Renal cortex interstitium (tissue), 11 donors: ENCODE results near the gene DPP9. TPM values are rescaled to one million over a fixed set of nuclear protein-coding genes. Genes with fewer than 3 reads are reported as not detected.
"Not testable (repeated sequence)": the region's sequence is repeated elsewhere in the genome, so short reads cannot be mapped to it uniquely, and the experiment has no call there.

Experiments
- DNase-seq, 11 donors: peaks; one replicate each; pipeline ENCODE4 v3.0.0-alpha.2; 2013; ENCODE audit warnings: low read depth in 9 of 11, low spot score in 4 of 11; ENCODE audit errors: extremely low read depth in 1 of 11
- polyA plus RNA-seq, 3 donors: library from polyadenylated mRNA; unstranded; fragments of 120-200 nt; gene quantifications; one replicate each; pipeline ENCODE4 v1.2.1, GENCODE V29; 2013; ENCODE audit not compliant: insufficient read length in 3 of 3

The DPP9 gene
- polyA plus RNA-seq, 3 donors = 21.8 to 27.1 (median 24.1) TPM

DNA sequence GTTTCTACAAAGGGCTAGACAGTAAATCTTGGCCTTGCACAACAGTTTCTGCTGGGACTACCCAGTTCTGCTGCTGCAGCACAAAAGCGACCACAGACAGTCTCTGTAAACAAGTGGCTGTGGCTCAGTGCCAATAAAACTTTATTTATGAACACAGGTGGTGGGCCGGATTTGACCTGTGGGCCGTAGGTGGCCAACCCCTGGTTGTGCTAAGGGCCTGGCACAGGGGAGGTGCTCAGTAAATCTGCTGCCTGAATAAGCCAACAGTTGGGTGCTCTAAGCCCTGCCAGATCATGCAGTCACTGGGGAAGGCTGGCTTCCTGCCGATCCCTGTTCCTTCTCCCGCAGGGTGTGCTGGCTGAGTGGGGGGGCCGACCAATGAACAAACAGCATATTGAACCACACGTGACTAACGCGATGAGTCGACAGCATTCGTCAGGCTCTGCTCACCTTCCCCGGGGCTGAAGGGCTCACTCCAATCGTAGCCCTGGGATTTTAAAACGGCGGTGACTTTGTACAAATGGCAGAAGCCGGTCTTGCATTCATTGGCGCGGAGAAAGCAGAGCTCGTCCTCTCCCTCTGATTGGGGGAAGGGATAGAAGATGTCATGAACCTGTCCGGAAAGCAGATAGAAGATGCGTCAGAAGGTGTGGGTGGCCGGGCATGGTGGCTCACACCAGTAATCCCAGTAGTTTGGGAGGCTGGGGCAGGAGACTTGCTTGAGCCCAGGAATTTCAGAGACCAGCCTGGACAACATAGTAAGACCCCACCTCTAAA lies 29.2 kb downstream of the DPP9 start:
- DNase-seq = no peak

DNA sequence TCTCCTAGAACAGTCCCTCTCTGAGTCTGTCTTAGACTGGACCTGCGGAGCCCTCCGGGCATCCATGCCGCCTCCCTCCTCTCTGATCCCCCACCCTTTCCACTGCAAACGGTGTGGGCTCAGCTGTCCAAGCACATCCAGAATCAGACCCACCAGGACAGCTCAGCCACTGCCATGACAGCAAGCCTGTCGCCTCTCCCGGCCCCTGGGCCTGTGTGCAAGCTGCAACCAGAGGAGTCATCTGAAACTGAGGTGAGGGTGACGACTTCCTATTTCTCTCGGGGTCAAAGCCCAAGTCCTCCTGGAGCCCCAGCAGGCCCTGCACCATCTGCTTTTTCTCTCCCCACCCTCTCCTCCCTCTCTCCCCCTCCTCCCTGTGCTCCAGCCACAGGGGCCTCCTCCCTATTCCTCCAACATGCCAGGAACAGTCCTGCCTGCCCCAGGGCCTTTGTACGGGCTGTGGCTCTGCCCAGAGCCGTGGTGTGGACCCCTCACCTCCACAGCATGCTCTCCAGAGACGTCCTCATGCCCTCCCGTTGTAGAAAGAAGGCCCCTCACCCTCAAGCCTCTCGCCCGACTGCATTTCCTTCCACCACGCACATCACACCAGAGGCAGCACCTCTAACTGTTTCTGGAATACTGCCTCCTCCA lies 30.0 kb downstream of the DPP9 start:
- no peak for DNase-seq

DNA sequence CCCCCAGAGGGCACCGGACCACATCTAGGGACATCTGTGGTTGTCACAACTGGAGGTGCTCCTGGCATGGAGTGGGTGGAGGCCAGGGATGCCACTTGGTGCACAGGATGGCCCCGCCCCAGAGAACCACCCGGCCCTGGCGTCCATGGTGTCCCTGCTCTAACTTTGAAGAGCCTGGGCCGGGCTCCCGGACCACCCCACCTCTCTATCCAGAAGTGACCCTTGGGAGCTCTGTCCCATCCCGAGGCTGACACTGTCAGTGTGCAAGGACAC lies 30.6 kb downstream of the DPP9 start:
- DNase-seq = no peak

DNA sequence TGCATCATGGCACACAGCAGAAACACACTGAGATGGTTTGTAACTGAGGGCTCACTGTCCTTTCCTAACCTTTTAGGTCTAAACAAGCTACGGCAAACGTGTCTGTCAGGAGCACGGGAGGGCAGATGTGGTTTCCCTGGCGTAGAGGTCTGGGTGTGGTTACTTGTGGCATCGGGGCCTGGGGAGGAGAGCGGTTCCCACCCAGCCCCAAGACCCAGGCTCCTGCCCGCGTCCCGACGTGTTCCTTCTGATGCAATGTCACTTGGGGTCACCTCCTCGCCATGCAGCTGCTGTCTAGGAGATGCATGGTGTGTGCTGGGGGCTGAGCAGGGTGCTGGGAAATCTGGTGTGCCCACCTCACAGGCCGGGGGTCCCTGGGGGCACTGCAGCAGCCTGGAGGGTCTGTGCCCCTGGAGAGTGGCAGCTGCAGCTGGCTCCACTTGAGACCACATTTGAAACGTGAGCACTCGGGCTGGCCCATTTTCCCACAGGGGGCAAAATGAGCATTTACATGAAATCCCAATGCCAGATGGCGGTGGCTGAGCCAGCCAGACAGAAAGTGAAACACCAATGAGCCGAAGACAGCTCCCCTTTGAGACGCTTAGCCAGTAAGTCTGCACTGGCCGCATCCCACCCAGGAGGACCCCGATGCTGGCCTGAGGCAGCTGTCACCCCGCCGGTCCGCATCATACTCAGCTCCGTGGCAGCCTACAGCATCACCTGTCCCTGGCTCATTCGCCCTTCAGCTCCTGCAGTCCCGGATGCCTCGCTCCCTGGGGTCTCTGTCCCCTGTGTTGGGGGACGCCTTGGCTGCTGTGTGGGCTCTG lies 31.2 kb downstream of the DPP9 start:
- no peak for DNase-seq

DNA sequence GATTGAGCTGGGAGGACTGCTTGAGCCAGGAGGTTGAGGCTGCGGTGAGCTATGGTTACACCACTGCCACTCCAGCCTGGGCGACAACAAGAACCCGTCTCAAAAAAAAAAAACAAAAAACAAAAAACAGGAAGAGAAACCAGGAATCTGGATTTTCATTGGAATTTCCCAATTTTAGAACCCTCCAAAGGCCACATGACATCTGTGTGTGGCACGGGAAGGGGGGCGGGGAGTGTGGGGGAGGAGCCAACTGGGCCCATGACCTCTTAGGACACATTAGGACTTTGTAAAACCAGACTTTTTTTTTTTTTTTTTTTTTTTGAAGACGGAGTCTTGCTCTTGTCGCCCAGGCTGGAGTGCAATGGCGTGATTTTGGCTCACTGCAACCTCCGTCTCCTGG lies 32.3 kb downstream of the DPP9 start:
- DNase-seq = no peak

DNA sequence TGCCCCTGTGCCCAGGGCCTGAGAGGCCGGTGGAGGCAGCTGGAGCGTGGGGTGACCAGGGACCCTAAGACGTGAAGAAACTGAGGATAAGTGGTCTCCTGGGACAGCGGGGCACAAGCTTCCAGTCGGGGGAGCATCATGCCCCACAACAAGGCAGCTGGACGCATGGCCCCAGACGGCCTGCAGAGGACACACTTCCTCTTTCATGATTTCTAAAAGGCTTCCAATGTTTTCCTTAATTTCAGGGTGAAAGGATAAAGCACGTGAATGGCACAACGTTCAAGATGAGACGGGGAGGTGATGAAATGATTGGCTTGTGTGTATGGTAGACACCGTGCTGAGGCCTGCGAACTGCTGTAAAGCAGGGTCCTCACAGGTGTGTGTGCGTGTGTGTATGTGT lies 33.3 kb downstream of the DPP9 start:
- DNase-seq = no peak

DNA sequence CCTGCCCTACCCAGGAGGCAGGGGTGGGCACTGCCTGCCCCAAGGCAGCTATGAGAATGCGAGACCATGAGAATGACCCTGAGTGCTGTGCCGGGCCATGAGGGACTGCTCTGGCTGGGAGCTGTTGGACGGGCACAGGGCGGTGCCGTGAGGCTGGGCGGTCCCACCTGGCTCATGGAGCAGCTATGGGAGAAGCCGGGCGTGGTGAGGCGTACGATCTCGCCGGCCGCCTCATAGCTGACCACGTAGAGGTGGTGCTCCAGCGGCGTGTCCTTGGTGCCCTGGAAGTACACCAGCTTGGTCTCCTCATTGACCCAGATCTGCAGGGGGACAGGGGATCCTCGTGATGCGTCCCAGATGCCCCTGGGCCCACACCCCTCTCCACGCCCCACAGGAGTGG lies 34.2 kb downstream of the DPP9 start:
- no peak for DNase-seq

DNA sequence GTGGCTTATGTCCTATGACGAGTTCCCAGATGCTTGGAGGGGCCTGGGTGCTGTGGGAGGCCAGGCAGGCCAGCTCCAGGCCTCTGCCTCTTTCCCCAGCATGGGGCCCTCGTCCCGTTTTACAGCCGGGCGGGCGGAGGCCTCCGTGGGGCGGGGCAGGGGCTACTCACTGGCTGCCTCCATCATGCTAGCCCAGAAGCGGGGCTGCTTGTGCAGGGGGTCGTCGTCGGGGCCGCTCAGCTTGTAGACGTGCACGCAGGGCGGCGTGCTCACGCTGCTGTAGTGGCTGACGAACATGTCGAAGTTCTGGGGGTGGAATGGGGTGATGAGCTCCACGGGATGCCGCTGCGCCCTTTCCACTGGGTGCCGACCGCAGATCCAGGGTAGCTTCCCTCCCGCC lies 35.1 kb downstream of the DPP9 start:
- no peak for DNase-seq

DNA sequence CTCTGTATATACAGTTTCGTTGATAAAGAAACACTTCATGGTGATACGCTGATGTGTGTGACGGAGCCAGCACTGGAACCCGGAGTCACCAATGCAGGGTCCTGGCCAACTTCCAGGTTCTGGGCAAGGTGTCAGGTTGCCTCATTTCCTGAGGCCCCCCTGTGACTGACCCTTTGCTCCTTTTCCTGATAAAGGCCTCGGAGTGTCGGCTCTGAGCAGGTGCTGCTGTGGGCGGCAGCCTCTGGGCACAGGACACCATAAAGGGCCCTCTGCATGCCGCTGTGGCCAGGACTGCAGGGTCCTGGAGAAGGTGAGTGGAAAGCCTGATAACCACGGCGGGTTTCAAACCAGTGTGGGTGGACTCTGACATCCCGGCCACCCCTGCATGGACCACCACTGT lies 36.2 kb downstream of the DPP9 start:
- DNase-seq = no peak

DNA sequence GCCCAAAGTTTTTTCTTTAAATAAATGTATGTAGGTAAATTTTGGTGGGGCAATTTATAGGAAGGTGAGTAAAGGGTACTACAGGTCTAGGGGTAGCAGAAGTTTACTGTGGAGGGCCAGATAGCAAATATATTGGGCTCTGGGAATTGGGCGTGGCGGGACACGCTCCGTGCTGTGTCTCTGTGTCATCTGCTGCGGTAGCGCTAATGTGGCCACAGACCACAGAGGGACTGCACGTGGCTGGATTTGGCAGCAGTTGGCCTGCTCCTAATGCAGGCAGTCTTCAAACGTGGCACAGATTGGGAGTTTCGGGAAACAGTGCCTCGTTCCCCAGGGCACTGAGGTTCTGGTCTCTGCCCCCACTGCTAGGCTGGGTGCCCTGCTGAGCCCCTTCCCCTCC lies 36.9 kb downstream of the DPP9 start:
- DNase-seq = no peak

DNA sequence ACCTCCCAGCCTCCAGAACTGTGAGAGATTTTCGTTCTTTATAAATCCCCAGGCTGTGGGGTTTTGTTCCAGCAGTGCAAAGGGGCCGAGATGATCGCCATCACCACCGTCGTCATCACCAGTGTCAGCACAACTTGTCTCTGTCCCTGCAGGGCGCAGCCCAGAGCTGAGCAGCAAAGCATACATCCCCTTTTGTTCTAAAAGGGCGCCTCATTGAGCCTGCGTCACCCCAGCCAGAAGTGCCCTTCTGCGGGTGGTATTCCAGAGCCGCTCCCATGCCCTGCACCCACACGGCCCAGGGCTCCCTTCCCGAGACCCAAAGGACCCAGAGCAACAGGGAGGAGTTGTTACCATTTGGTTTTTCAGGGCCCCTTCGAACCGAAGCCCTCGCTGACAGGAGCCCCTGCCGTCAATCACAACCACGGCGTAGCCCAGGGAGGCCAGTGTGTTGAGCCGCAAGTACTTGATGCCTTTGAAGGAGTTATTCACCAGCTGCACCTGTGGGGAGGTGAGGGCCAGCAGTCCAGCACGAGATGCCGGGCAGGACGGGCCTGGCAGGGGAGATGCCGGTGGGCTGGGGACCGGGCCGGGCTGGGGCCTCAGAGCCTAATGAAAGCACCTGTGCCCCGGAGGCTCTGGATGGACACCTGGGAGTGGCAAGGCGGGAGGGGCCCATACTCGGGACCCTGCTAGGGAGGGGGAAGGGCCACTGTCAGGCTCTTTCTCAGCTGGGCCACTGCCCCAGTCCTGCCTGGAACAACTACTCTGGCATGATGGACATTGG lies 39.1 kb downstream of the DPP9 start:
- DNase-seq = no peak

DNA sequence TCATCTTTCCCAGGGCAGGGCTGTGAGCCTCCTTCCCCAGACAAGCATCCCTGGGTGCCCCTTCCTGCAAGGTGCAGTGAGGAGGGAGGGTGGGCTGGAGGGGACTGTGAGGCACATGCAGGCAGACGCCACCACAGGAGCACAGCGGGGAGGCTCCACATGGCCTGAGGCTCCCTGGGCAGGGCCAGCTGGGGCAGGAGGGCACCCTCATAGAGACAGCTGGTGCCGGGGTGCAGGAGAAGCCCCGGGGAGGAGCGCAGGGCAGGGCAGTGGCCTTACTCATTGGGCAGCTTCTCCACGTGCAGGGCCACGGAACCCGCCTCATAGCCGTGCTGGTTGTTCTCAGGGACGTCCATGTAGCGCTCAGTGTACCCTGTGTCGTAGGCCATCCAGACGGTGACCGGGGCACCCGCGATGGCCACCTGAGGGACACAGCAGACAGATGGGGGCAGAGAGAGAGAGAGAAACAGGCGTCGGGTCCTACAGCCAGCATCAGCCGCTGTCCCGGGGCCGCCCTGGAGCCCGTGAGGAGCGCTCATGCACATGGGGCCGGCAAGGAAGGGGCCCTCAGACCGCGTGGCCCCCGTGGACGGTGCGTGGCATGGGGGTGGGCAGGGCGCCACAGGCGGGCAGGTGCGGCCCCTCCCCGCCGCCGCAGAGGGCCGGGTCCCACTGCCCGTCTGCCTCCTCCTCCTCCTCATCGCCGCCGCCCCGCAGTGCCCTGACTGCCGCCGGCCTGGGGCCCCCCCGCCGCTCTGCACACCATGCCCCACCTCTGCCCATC lies 41.0 kb downstream of the DPP9 start:
- DNase-seq = no peak

DNA sequence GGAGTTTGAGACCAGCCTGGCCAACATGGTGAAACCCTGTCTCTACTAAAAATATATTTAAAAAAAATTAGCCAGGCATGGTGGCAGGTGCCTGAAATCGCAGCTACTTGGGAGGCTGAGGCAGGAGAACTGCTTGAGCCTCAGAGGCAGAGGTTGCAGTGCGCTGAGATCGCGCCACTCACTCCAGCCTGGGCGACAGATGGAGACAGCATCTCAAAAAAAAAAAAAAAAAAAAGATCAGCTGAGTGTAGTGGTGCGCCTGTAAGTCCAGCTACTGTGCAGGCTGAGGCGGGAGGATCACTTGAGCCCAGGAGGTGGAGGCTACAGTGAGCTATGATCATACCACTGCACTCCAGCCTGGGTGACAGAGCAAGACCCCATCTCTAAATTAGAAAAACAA lies 43.6 kb downstream of the DPP9 start:
- DNase-seq = not testable (repeated sequence)

DNA sequence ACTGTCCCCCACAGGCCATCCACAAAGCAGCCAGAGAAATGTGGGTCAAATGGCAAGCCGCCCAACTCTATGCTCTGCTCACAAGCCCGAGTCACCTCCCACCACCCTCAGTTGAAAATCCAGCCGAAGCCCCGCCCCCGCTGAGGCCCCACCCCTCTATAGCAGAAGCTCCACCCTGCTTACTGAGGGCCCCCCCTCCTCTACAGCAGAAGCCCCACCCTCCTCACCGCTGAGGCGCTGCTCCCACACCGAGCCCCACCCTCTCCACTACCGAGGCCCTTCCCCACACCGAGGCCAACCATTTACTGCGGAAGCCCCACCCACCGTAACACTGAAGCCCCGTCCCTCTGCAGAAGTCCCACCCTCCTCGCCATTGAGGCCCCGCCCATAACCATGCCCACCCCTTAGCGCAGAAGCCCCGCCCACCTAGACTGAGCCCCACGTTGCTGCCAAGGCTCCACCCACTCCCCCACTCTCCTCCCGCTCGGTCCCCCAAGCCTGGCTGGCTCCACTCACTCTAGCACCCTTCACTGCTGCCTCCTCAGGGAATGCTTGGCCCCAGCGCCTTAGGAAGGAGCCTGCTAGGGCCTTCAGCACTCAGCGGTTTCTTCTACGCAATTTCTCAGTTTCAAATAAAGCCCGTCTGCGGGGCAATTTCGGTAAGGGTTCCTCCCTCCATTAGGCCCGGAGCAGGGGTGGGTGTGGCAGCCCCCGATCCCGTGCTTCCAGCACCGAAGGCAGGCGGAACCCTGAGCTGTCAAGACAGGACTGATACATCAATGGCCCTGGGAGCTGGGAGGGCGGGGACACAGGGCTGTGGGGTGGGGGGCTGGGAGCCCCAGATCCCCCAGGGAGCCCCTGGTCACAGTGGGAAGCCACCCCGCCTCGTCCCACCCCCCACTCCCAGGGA lies 44.5 kb downstream of the DPP9 start:
- DNase-seq = no peak

DNA sequence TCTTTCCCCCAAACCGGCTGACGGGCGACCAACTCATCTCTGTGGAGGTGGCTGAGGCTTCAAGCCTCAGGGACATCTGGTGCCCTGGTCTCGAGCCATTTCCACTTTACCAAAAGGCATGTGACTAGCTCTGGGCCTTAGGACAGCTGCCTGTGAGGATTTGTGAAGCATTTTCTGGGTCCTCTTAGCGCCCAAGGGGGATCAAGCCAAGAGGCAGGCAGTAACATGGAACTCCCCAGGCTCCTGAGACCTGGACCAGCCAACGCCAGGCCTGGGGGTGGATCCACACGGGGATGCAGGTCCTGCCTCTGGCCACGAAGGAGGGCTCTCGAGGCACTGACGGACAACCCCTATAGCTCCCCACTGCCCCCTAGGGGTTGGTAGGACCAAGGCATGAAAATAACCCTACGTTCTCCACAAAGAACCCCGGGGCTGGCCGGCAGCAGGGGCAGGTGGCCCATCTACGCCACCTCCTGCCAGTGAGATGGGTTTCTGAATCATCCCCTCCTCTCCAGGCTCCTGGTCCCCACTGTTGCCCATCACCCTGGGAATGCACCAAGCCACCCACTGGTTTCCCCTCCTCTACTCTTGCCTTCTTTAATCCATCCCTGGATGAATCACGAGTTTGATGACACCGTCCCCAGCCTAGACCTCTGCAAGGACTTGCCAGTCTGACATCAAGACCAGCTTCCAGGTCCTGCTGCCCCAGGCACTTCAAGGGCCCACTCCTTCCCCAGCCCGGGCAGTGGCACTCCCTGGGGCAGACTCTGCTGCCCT lies 46.5 kb downstream of the DPP9 start:
- no peak for DNase-seq

DNA sequence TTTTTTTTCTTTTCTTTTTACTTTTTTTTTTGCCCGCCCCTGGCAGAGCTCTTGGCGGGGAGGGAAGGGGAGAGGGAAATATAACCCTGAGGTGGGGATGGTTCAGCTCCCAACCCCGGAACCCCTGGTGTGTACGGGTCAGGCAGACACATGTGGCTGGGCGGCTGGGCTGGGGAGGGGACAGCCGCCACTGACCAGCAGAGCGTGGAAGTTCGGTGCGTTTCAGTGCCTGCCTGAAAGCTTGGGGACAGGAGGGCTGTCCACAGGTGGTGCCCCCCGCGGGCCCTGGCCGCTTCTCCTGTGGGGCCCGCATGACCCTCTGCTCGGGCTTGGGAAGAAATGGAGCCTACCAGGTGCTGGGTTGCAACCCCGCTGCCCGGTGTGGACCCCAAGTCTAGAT lies 48.3 kb downstream of the DPP9 start:
- no peak for DNase-seq

DNA sequence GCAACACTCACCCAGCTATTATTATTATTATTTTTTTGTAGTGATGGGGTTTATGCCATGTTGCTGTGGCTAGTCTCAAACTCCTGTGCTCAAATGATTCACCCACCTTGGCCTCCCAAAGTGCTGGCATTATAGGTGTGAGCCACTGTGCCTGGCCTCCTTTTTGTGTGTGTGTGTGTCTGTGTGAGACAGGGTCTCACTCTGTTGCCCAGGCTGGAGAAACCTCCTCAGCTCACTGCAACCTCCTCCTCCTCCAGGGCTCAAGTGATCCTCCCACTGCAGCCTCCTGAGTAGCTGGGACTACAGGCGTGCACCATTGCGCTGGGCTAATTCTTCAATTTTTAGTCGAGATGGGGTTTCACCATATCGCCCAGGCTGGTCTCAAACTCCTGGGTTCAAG lies 49.9 kb downstream of the DPP9 start:
- no peak for DNase-seq
